Keratinocyte (primary cell): ENCODE measurements around the gene SMIM3. TPM values are rescaled to one million over a fixed set of nuclear protein-coding genes. Genes with fewer than 3 reads are reported as not detected.
A peak's percentile ranks its signal among the peaks of the same experiment; 100 is the strongest.

Experiments used
- DNase-seq: peaks from one replicate; pipeline ENCODE4 v3.0.0-alpha.2; 2011; ENCODE audit warnings: low read depth, missing footprints, low spot score
- FAIRE-seq: peaks from 2 replicates; lab custom pipeline; 2011; peaks lifted over from hg19 to GRCh38; lab: Jason Lieb, UNC
- H2AFZ ChIP-seq: 2 replicates; pipeline ENCODE4 v1.6.0; 2012; ENCODE audit warnings: low read length, control low read depth, inconsistent platforms; ENCODE audit not compliant: control insufficient read depth
- H3K27ac ChIP-seq: 2 replicates; pipeline ENCODE4 v1.5.1; 2011; ENCODE audit warnings: low read length; ENCODE audit not compliant: control insufficient read depth, insufficient read depth
- H3K27me3 ChIP-seq: 3 replicates; pipeline ENCODE4 v1.6.0; 2011; ENCODE audit warnings: low read length; ENCODE audit not compliant: control insufficient read depth, insufficient read depth; ENCODE audit errors: extremely low read depth
- H3K36me3 ChIP-seq, 2 experiments: 2 replicates in 1 of 2; 3 replicates in 1 of 2; pipeline ENCODE4 v1.5.1; 2011; ENCODE audit warnings: low read length in 2 of 2, mild to moderate bottlenecking in 1 of 2; ENCODE audit not compliant: control insufficient read depth in 2 of 2, insufficient read depth in 2 of 2; ENCODE audit errors: extremely low read depth in 1 of 2
- H3K4me1 ChIP-seq: 3 replicates; pipeline ENCODE4 v1.5.1; 2011; ENCODE audit warnings: low read length; ENCODE audit not compliant: control insufficient read depth, insufficient read depth; ENCODE audit errors: extremely low read depth
- H3K4me2 ChIP-seq: 3 replicates; pipeline ENCODE4 v1.6.0; 2011; ENCODE audit warnings: low read depth, low read length; ENCODE audit not compliant: control insufficient read depth, insufficient read depth; ENCODE audit errors: extremely low read depth
- H3K4me3 ChIP-seq, 3 experiments: fragments of 200-600 bp in 1 of 3; sonication (generic) in 1 of 3; 2 replicates in 2 of 3; 3 replicates in 1 of 3; pipeline ENCODE4 v1.5.1; 2011 to 2016; ENCODE audit warnings: low read length in 3 of 3, mild to moderate bottlenecking in 3 of 3, control low read depth in 2 of 3, inconsistent platforms in 1 of 3, low read depth in 1 of 3, mixed read lengths in 1 of 3, mixed run types in 1 of 3, moderate library complexity in 1 of 3; ENCODE audit not compliant: control insufficient read depth in 2 of 3, insufficient read depth in 2 of 3; ENCODE audit errors: extremely low read depth in 1 of 3
- H3K79me2 ChIP-seq: 2 replicates; pipeline ENCODE4 v1.6.0; 2012; ENCODE audit warnings: low read length; ENCODE audit not compliant: control insufficient read depth, insufficient read depth
- H3K9ac ChIP-seq: 3 replicates; pipeline ENCODE4 v1.6.0; 2011; ENCODE audit warnings: low read length; ENCODE audit not compliant: control insufficient read depth, insufficient read depth; ENCODE audit errors: extremely low read depth
- H3K9me1 ChIP-seq: 3 replicates; pipeline ENCODE4 v1.6.0; 2011; ENCODE audit warnings: low read length; ENCODE audit not compliant: control insufficient read depth, insufficient read depth; ENCODE audit errors: extremely low read depth
- H3K9me3 ChIP-seq: 2 replicates; pipeline ENCODE4 v1.5.1; 2012; ENCODE audit warnings: low read depth, low read length; ENCODE audit not compliant: control insufficient read depth
- H4K20me1 ChIP-seq: 3 replicates; pipeline ENCODE4 v1.6.0; 2011; ENCODE audit warnings: low read length; ENCODE audit not compliant: control insufficient read depth, insufficient read depth; ENCODE audit errors: extremely low read depth
- CTCF ChIP-seq, 3 experiments: IDR thresholded peaks in 1 of 3; conservative IDR thresholded peaks in 1 of 3; optimal IDR thresholded peaks in 1 of 3; 2 replicates in 2 of 3; 3 replicates in 1 of 3; pipeline versions ENCODE3 to v1.5.1; 2011; ENCODE audit warnings: low read length in 3 of 3, mild to moderate bottlenecking in 3 of 3, moderate library complexity in 2 of 3, control low read depth in 1 of 3, inconsistent platforms in 1 of 3; ENCODE audit not compliant: insufficient read depth in 2 of 3; ENCODE audit errors: extremely low read depth in 1 of 3
- EZH2 ChIP-seq: IDR thresholded peaks from one replicate; pipeline ENCODE4 v1.6.1; 2012; ENCODE audit warnings: inconsistent platforms, mild to moderate bottlenecking, low read length, moderate library complexity
- dilution Hi-C: fragments of 300-500 bp; cut with MboI; formaldehyde crosslinking; loops from one replicate; pipeline ENCODE4 v1.7.0; 2020; ENCODE audit warnings: low sequenced_read_pairs; ENCODE audit not compliant: extremely low pct_ligation_motif_present
- polyA plus RNA-seq, 5 experiments: library from polyadenylated mRNA; depleted of rRNA in 3 of 5; stranded (reverse) in 3 of 5; stranded (forward) in 1 of 5; unstranded in 1 of 5; fragments of >200 nt; gene quantifications; 1 replicate in 1 of 5; 2 replicates in 3 of 5; 3 replicates in 1 of 5; pipeline versions ENCODE4 v1.2.1 to v1.2.3, GENCODE V29; 2011 to 2012; ENCODE audit warnings: missing spikeins in 2 of 5, low read depth in 1 of 5, low replicate concordance in 1 of 5

Gene SMIM3
- polyA plus RNA-seq, 1 donor (not counting 4 experiments of a cell fraction or from before 2014, with no cell fraction given) = 29.7 TPM

DNA sequence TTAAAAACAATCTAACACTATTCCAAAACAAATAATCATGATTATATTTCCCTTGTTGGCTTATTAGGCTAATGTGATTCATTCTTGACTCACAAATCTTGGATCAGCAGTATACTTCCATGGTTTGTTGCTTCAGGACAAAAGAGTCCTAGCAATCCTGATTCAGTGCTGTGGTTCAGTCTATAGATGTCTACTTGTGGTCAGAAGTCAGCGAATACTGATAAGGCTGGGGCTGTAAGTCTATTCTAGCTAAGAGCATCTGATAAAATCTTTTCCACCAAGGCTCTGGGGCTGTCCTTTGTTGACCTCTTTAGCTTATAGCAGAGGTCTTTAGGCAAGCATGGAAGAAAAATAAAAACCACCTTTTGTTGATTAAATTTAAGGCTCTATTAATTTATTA lies 4.4 kb upstream of the SMIM3 start:
- Histone ChIP-seq H3K9me3 (no peaks in the 10 kb centered on the region), H3K9ac (no peak overlapping the region), H3K4me3 (no peak overlapping the region), H3K9me1 (no peaks in the 10 kb centered on the region), H4K20me1 (no peaks in the 10 kb centered on the region), H3K36me3 (no peaks in the 10 kb centered on the region), H3K79me2 (peaks cover 8% of the 10 kb centered on the region), H2AFZ (no peak overlapping the region), H3K4me2 (peak overlapping the region; percentile 62), H3K27me3 (no peaks in the 10 kb centered on the region), H3K4me1 (peaks cover 22% of the 10 kb centered on the region), H3K27ac (no peak overlapping the region)
- dilution Hi-C loops = no loop called here
- DNase-seq (peak; percentile 57), FAIRE-seq (peak; percentile 95)
- TF ChIP-seq EZH2 = no peak
- no peak for TF ChIP-seq CTCF (optimal IDR thresholded peaks at IDR 0.05 in 1 of 3, IDR thresholded peaks at IDR 0.05 in 1 of 3, conservative IDR thresholded peaks at IDR 0.05 in 1 of 3; ENCODE audit: extremely low read depth in 1 of 3, insufficient read depth in 2 of 3, low read length in 3 of 3)

DNA sequence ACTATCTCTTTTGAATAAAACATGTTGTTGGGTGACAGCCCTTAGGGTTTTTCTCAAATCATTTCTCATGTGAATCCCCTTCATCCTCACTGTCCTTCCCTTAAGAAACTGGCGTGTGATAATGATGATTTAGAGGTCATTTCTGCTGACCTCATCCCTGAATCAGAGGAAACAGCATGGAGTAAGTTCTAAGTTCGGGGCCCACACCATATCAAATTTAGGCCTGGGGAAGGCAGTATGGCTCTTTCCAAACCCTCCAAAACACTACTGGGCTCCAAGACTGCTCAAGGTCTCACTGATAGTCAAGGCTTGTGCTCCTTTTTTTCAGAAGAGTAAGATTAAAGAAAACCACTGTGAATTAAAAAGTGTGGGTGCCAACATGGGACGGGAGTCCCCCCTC lies 872 bp upstream of the SMIM3 start:
- H3K36me3 ChIP-seq = no peaks in the 10 kb centered on the region
- H3K9me3 ChIP-seq = no peaks in the 10 kb centered on the region
- peaks cover 29% of the 10 kb centered on the region for H3K79me2 ChIP-seq
- H2AFZ ChIP-seq = no peak overlapping the region
- dilution Hi-C loops = no loop called here
- no peaks in the 10 kb centered on the region for H4K20me1 ChIP-seq
- no peak overlapping the region for H3K4me3 ChIP-seq
- TF ChIP-seq EZH2 = no peak
- TF ChIP-seq CTCF (optimal IDR thresholded peaks at IDR 0.05 in 1 of 3, IDR thresholded peaks at IDR 0.05 in 1 of 3, conservative IDR thresholded peaks at IDR 0.05 in 1 of 3; ENCODE audit: extremely low read depth in 1 of 3, insufficient read depth in 2 of 3, low read length in 3 of 3) = peak in 1 of 3 experiments; percentile 1
- no peak overlapping the region for H3K27ac ChIP-seq
- peaks cover 48% of the 10 kb centered on the region for H3K4me1 ChIP-seq
- no peak for DNase-seq
- H3K9ac ChIP-seq = no peak overlapping the region
- H3K9me1 ChIP-seq = peaks cover 4% of the 10 kb centered on the region
- no peak for FAIRE-seq
- H3K4me2 ChIP-seq = peak overlapping the region; percentile 88
- no peaks in the 10 kb centered on the region for H3K27me3 ChIP-seq
